Psoas muscle (tissue), 8 donors: ENCODE results near the gene C11orf97. TPM values are rescaled to one million over a fixed set of nuclear protein-coding genes. Genes with fewer than 3 reads are reported as not detected.

Source experiments
- ATAC-seq, 4 donors: fragments of 200-7000 bp; cut with Tn5 transposase; one replicate each; pipeline ENCODE4 v1.9.1; 2020; ENCODE audit warnings: moderate library complexity in 3 of 4, mild to moderate bottlenecking in 2 of 4
- DNase-seq, 2 donors: peaks; one replicate each; pipeline ENCODE4 v3.0.0-alpha.2; 2020
- H3K27ac ChIP-seq: fragments of 200-600 bp; one replicate; pipeline ENCODE4 v1.8.0; 2022
- H3K27me3 ChIP-seq, 3 donors: fragments of 200-600 bp in 1 of 3; one replicate each; pipeline versions ENCODE4 v1.6.1 to v1.8.0; 2013 to 2022; ENCODE audit warnings: low read length in 2 of 3, mild to moderate bottlenecking in 2 of 3, moderate library complexity in 1 of 3; ENCODE audit not compliant: insufficient read depth in 3 of 3
- H3K36me3 ChIP-seq, 2 donors: fragments of 200-600 bp in 1 of 2; one replicate each; pipeline versions ENCODE4 v1.6.1 to v1.8.0; 2013 to 2022; ENCODE audit warnings: low read depth in 1 of 2, mild to moderate bottlenecking in 1 of 2, moderate library complexity in 1 of 2; ENCODE audit not compliant: insufficient read depth in 1 of 2
- H3K4me1 ChIP-seq: fragments of 200-600 bp; one replicate; pipeline ENCODE4 v1.8.0; 2022
- H3K4me3 ChIP-seq: fragments of 200-600 bp; one replicate; pipeline ENCODE4 v1.8.0; 2022; ENCODE audit warnings: mild to moderate bottlenecking
- H3K9me3 ChIP-seq: fragments of 200-600 bp; one replicate; pipeline ENCODE4 v1.8.0; 2022
- WGBS, 3 donors: extraction: QIAGEN DNeasy Blood & Tissue Kit; methylation state at CpG; one replicate each; pipeline versions ENCODE4 v1.1.6 to v1.1.7; 2013; 5-methylcytosine and 5-hydroxymethylcytosine counted together
- intact Hi-C, 2 donors: fragments of 100-400 bp; cut with DNase I; formaldehyde crosslinking; loops; one replicate each; pipeline versions ENCODE4 v1.11.0 to v1.14.2; 2022
- polyA plus RNA-seq, 3 donors: library from polyadenylated mRNA; stranded (reverse); fragments of 200-250 nt; gene quantifications; one replicate each; pipeline ENCODE4 v1.2.3, GENCODE V29; 2013
- total RNA-seq, 4 donors: library from RNA; stranded (reverse); fragmentation: NEBNext Ultra II Directional in 2 of 4; extraction: Animal tissue kit (Norgen Biotek cat#: 25700) in 2 of 4; gene quantifications; one replicate each; pipeline versions ENCODE4 v1.2.1 to v1.2.4, GENCODE V29; 2021 to 2023
- TF ChIP-seq, protein P1 (sequence below): fragments of 200-600 bp; IDR thresholded peaks from one replicate; pipeline ENCODE4 v1.8.0; 2022; ENCODE audit warnings: antibody characterized with exemption
- donor health status: healthy with polysubstance abuse.
- donor health status: DM: no; HTN: no; CAD: no; lungs with moderate emphysema.
- donor health status: Bipolar disorder and iron deficiency.
- donor health status: healthy.
- donor health status: DM: yes; HTN: yes; CAD: no.
- donor health status: DM: no; HTN: no; CAD: no.
- donor health status: DM: no; HTN: no; CAD: no.
- donor health status: DM: yes; HTN: yes; CAD: no.

The C11orf97 gene
- total and polyA plus RNA-seq, 7 donors = 0.06 TPM; not detected in 6

DNA sequence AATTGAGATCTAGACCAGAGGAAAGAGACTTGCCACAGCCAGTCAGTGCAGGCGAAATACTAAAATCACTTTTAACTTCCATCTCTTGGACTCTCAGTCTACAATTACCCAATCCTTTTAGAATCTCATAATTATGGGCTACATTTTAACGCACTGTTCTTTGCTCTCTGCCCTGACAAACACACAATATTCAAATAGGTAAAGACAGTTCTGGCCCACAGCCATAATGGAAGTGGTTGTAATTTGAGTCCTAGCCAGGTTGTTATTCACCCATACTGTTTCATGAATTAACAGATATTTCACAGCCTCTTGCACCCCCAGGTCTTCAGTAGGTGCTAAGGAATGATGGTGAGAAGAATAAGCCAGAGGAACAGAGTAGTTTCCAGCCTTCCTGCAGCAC lies 830 bp downstream of the C11orf97 start:
- TF ChIP-seq, protein P1, sequence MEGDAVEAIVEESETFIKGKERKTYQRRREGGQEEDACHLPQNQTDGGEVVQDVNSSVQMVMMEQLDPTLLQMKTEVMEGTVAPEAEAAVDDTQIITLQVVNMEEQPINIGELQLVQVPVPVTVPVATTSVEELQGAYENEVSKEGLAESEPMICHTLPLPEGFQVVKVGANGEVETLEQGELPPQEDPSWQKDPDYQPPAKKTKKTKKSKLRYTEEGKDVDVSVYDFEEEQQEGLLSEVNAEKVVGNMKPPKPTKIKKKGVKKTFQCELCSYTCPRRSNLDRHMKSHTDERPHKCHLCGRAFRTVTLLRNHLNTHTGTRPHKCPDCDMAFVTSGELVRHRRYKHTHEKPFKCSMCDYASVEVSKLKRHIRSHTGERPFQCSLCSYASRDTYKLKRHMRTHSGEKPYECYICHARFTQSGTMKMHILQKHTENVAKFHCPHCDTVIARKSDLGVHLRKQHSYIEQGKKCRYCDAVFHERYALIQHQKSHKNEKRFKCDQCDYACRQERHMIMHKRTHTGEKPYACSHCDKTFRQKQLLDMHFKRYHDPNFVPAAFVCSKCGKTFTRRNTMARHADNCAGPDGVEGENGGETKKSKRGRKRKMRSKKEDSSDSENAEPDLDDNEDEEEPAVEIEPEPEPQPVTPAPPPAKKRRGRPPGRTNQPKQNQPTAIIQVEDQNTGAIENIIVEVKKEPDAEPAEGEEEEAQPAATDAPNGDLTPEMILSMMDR = no peak
- no peak for ATAC-seq

GRCh38 chr11:94515398-94515797 lies 3.1 kb downstream of the C11orf97 start:
- no peaks in the 10 kb centered on the region for H3K36me3 ChIP-seq
- 77 to 80% (median 78%) methylated on average over 2 of the region's 2 CpGs for WGBS, 3 donors
- DNase-seq (no peak), ATAC-seq (no peak)
- intact Hi-C loops = no loop called here
- no peaks in the 10 kb centered on the region for H3K9me3 ChIP-seq
- TF ChIP-seq, protein P1 = no peak
- H3K4me3 ChIP-seq = no peak overlapping the region
- no peaks in the 10 kb centered on the region for H3K4me1 ChIP-seq
- no peaks in the 10 kb centered on the region for H3K27me3 ChIP-seq
- H3K27ac ChIP-seq = no peak overlapping the region

More for the DNA sequence above, 830 bp downstream of the C11orf97 start:
- intact Hi-C loops = no loop called here
- 67 to 69% (median 67%) methylated on average over 2 of the region's 2 CpGs for WGBS, 3 donors
- H3K4me1 ChIP-seq = no peaks in the 10 kb centered on the region
- H3K4me3 ChIP-seq = no peak overlapping the region
- no peaks in the 10 kb centered on the region for H3K27me3 ChIP-seq
- DNase-seq = no peak
- no peak overlapping the region for H3K27ac ChIP-seq
- H3K36me3 ChIP-seq = no peaks in the 10 kb centered on the region
- H3K9me3 ChIP-seq = no peaks in the 10 kb centered on the region

GRCh38 chr11:94516725-94517124 lies 4.5 kb downstream of the C11orf97 start:
- no peaks in the 10 kb centered on the region for H3K36me3 ChIP-seq
- intact Hi-C loops = no loop called here
- no peaks in the 10 kb centered on the region for H3K27me3 ChIP-seq
- H3K9me3 ChIP-seq = no peaks in the 10 kb centered on the region
- TF ChIP-seq, protein P1 = no peak
- ATAC-seq (no peak), DNase-seq (no peak)
- H3K4me3 ChIP-seq = no peak overlapping the region
- H3K4me1 ChIP-seq = no peaks in the 10 kb centered on the region
- WGBS, 3 donors = 0 to 65% (median 56%) methylated on average over 1 of the region's 1 CpG
- H3K27ac ChIP-seq = no peak overlapping the region

DNA sequence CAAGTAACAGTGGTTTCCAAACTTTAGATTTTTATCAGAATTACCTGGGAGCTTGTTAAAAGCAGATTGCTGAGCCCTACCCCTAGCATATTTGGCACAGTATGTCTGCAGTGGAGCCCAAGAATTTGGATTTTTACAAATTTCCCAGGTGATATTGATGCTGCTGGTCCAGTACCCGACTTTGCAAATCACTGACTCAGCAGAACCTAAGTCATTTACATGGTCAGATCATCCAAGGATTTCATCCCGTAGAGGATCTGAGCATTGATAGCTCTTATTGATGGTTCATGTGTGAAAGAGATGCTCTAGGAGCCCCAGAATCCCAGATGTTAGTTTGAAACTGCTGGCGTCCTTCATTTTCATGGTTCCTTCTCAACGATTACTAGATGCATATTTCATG lies 6.0 kb downstream of the C11orf97 start:
- WGBS, 3 donors = 38 to 56% (median 38%) methylated on average over 4 of the region's 4 CpGs
- Histone ChIP-seq H3K4me1 (no peaks in the 10 kb centered on the region), H3K9me3 (no peaks in the 10 kb centered on the region), H3K27ac (no peak overlapping the region), H3K27me3 (no peaks in the 10 kb centered on the region), H3K4me3 (no peak overlapping the region), H3K36me3 (no peaks in the 10 kb centered on the region)
- ATAC-seq = no peak
- no peak for DNase-seq
- intact Hi-C loops = no loop called here
- TF ChIP-seq, protein P1 = no peak

DNA sequence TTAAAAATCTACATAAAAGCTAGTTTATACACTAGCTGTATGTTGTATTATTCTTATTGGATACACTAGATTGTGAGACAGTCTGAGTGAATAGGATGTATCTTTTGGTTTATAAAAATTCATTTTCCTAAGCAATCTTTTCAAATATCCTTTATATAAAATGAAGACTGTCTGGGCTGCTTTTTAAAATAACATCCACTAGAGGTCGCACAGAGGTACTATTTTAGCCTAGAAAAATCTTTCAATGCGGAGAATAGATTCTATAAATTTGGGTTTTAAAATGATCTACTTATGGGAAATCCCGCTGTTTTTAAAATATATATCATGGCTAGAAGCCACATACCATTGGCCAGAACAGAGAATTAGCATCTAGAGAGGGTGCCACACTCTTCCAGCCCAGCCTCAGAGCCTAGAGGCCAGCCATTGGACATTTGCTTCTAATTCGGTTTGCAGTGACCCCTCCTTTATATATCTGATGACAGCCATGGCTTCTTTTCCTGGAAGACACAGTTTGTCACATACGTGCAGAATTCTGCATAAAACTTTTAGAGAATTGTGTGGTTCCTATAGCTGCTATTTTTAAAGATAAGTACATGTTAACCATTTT lies 7.3 kb downstream of the C11orf97 start:
- no peak for DNase-seq
- peak in 1 of 4 donors; percentile 76 for ATAC-seq
- Histone ChIP-seq H3K27ac (no peak overlapping the region), H3K4me1 (no peaks in the 10 kb centered on the region), H3K9me3 (no peaks in the 10 kb centered on the region), H3K4me3 (no peak overlapping the region), H3K36me3 (no peaks in the 10 kb centered on the region), H3K27me3 (no peaks in the 10 kb centered on the region)
- 6 to 19% (median 14%) methylated on average over 5 of the region's 5 CpGs for WGBS, 3 donors
- TF ChIP-seq, protein P1 = peak; percentile 71
- intact Hi-C loops = loop anchor here (2.0 to 5.0 kb wide), 4 partner anchors 43 to 83 kb away; no protein-coding TSS in a partner anchor
